Subcutaneous adipose tissue (tissue), 4 donors: ENCODE measurements around the gene C12orf60. TPM values are rescaled to one million over a fixed set of nuclear protein-coding genes. Genes with fewer than 3 reads are reported as not detected.

Experiments
- total RNA-seq, 4 donors: library from RNA; depleted of rRNA; stranded (reverse); fragments of >200 nt; gene quantifications; one replicate each; pipeline ENCODE4 v1.1.0, GENCODE V29; 2016
- TF ChIP-seq, protein P1 (sequence below): fragments of 450-650 bp; IDR thresholded peaks from one replicate; pipeline ENCODE4 v1.5.1; 2016; ENCODE audit warnings: low read depth, mild to moderate bottlenecking, control low read depth, antibody characterized with exemption, moderate library complexity

The C12orf60 gene
- total RNA-seq, 4 donors from 2014 or later: 0.34 to 2.0 (median 1.4) TPM

DNA sequence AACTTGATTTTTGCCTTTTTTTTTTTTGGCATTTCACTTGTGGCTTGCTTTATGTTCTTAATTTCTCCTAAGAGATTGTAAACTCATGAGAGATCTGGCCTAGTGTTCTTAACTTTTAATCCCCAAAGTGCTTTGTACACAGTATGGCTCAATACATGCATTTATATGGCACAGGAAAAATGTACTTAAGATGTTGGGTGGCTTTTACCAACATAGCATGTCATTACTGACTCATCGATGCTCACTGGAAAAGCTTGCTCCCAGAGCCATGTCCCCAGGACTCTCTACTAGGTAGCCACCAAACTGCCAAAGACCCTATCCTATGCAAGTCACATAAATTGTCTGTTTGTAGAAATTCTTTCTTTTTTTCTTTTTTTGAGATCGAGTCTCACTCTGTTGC, 23.6 kb downstream of the C12orf60 start:
- TF ChIP-seq, protein P1, sequence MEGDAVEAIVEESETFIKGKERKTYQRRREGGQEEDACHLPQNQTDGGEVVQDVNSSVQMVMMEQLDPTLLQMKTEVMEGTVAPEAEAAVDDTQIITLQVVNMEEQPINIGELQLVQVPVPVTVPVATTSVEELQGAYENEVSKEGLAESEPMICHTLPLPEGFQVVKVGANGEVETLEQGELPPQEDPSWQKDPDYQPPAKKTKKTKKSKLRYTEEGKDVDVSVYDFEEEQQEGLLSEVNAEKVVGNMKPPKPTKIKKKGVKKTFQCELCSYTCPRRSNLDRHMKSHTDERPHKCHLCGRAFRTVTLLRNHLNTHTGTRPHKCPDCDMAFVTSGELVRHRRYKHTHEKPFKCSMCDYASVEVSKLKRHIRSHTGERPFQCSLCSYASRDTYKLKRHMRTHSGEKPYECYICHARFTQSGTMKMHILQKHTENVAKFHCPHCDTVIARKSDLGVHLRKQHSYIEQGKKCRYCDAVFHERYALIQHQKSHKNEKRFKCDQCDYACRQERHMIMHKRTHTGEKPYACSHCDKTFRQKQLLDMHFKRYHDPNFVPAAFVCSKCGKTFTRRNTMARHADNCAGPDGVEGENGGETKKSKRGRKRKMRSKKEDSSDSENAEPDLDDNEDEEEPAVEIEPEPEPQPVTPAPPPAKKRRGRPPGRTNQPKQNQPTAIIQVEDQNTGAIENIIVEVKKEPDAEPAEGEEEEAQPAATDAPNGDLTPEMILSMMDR: no peak

DNA sequence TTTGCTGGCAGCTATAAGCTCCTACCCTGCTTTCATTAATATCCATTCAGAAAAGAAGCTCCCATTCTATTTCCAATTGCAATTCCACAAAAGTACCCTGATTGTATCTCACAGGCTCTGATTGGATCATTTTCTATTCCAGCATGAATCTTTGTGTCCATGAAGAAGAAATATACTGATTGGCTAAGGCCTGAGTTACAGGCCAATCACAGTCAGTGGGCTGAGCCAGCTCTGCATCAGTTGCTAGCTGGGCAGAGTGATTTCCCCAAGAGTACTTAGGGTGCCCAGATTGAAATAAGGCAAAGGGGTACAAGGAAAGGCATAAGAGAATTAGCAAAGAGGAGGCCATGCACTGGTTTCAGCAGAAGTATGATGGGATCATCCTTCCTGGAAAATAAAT, 25.4 kb downstream of the C12orf60 start:
- TF ChIP-seq, protein P1: no peak

DNA sequence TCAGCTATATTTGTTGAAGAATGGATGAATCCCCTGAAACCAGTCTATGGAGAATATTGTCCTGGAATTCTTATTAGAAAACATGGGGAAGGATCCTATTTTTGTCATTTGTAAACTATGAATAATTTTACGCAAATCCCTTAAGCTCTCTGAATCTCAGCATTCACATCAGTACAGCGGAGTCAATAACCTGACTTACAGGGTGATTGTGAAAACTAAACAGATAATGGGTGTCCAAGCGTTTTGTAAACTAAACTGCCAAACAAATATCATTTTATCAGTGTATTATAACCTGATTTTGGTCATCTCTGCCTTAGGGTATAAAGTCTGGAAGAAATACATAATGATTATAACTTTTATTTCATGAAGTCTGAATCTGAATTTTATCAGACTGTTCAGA, 29.9 kb downstream of the C12orf60 start:
- TF ChIP-seq, protein P1: no peak

DNA sequence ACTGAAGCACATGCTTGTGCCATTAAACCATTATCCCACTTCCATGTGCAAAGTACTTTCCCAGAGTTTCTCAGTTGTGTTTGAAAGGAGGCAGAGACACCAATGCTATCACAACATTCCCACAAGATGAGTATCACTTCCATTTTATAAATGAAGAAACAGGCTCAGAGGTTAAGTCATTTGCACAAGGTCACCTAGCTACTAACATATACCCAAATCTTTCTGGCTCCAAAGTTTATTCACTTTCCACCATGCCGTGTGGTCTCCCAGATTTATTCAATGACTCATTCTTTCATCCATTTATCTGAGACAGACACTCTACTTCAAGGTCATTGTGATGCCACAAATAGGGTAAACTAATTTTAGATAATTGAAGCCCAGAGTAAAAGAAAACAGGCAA, 30.5 kb downstream of the C12orf60 start:
- TF ChIP-seq, protein P1: no peak

DNA sequence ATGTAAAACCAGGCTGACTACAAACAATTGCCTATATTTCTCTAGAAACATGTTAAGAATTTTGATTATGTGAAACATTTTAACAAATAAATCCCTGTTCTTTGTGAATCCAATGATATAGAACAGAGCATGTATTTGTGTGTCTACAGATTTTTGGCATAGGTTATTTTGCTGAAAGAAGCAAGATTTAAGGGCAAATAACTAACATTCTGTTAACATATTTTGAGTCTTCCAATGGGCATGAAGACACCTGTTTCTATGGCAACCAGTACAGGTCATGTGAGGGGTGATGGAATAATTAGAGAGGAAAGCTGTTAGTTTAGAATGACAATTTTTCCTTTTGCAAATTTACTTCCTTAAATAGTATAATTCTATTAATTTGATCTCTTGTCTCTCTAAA, 31.0 kb downstream of the C12orf60 start:
- TF ChIP-seq, protein P1: no peak

DNA sequence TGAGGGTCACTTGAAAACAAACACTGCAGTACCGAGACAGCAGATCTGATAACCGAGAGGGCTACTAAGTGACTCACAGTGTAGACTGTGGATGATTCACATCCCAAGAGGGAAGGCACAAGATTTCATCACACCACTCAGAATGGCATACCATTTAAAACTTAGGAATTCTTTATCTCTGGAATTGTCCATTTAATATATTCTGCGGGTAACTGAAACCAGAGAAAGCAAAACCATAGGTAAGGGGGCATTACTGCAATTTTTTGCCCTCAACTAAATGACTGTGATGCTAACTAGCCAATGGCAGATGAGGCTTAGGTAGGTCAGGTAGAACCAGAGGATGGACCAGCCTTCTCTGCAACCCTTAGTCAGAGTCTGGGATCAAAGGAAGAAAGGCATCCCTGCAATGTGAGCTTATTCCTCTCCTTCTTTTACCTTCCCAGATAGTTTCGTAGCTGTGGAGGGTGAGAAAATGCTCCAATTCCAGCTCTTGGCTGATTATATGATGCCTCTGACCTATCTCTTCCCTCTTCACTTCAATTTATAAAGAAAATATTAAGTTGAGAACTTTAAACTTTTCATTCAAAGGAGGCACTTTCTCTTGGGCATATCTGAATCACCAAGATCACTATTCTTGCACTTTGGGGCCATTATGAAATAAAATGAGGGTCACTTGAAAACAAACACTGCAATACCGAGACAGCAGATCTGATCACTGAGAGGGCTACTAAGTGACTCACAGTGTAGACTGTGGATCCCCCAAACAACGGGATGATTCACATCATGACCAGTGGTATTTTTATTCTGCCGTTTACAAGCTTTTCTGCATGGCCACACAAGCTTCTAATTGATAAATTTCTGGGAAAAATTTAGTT, 33.1 kb downstream of the C12orf60 start:
- TF ChIP-seq, protein P1: no peak

DNA sequence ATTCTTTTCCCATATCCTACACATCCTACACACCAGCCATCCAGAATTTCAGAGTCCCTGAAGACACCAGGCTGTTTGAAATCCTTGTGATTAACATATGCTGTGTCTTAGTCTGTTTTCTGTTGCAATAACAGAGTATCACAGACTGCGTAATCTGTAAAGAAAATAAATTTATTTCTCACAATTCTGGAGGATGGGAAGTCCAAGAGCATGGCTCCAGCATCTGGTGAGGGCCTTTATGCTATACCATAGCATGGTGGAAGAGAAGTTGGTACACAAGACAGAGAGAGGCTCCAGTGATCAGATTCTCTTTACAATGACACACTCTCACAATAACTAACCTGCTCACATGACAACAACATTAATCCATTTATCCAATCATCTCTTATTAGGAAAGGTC, 35.8 kb downstream of the C12orf60 start:
- TF ChIP-seq, protein P1: no peak
